Breast epithelium (tissue), 4 donors: Measurements from ENCODE around the gene AGPAT1. TPM values are rescaled to one million over a fixed set of nuclear protein-coding genes. Genes with fewer than 3 reads are reported as not detected.

ENCODE experiments used
- DNase-seq, 2 donors: peaks; one replicate each; pipeline ENCODE4 v3.0.0-alpha.2; 2019; ENCODE audit warnings: low spot score in 2 of 2
- H3K27ac ChIP-seq, 2 donors: fragments of 200-600 bp; sonication (generic) in 1 of 2; one replicate each; pipeline ENCODE4 v1.5.1; 2016 to 2019; ENCODE audit warnings: mild to moderate bottlenecking in 1 of 2
- H3K27me3 ChIP-seq, 2 donors: fragments of 200-600 bp; sonication (generic) in 1 of 2; one replicate each; pipeline versions ENCODE4 v1.5.1 to v1.6.0; 2017 to 2019; ENCODE audit warnings: control low read depth in 1 of 2, mild to moderate bottlenecking in 1 of 2
- H3K36me3 ChIP-seq: fragments of 200-600 bp; one replicate; pipeline ENCODE4 v1.5.1; 2019
- H3K4me1 ChIP-seq, 2 donors: fragments of 200-600 bp; sonication (generic); one replicate each; pipeline ENCODE4 v1.5.1; 2016 to 2019; ENCODE audit warnings: control low read depth in 1 of 2
- H3K4me3 ChIP-seq, 3 donors: fragments of 200-600 bp; sonication (generic); 1 replicate in 2 of 3; 2 replicates in 1 of 3; pipeline ENCODE4 v1.5.1; 2016 to 2019; ENCODE audit warnings: mild to moderate bottlenecking in 3 of 3, moderate library complexity in 2 of 3
- H3K9me3 ChIP-seq, 2 donors: fragments of 200-600 bp; sonication (generic) in 1 of 2; one replicate each; pipeline ENCODE4 v1.5.1; 2016 to 2019; ENCODE audit warnings: control low read depth in 1 of 2
- CTCF ChIP-seq, 3 donors: fragments of 450-650 bp; IDR thresholded peaks; one replicate each; pipeline ENCODE4 v1.5.1; 2016 to 2017; ENCODE audit warnings: antibody characterized with exemption in 3 of 3, mild to moderate bottlenecking in 3 of 3, moderate library complexity in 3 of 3
- POLR2A ChIP-seq: fragments of 450-650 bp; IDR thresholded peaks from one replicate; pipeline ENCODE4 v1.6.1; 2016; ENCODE audit warnings: antibody characterized with exemption, mild to moderate bottlenecking, moderate library complexity
- POLR2AphosphoS5 ChIP-seq, 3 donors: sonication (generic); formaldehyde crosslinking; IDR thresholded peaks; one replicate each; pipeline ENCODE4 v1.6.1; 2017; ENCODE audit warnings: antibody characterized with exemption in 3 of 3
- intact Hi-C: fragments of 100-400 bp; cut with DNase I; formaldehyde crosslinking; loops from one replicate; pipeline ENCODE4 v1.15.1; 2023; ENCODE audit warnings: low total_unique reads
- total RNA-seq, 3 donors: library from RNA; depleted of rRNA; stranded (reverse); fragments of >200 nt; gene quantifications; one replicate each; pipeline ENCODE4 v1.1.0, GENCODE V29; 2016

Gene AGPAT1
- total RNA-seq, 3 donors from 2014 or later, result 25.8 to 33.8 (median 30.6) TPM

GRCh38 chr6:32220021-32220420, 44.1 kb upstream of the AGPAT1 start:
- Histone ChIP-seq H3K4me1 (no peaks in the 10 kb centered on the region), H3K36me3 (no peaks in the 10 kb centered on the region), H3K4me3 (no peak overlapping the region), H3K27me3 (no peaks in the 10 kb centered on the region), H3K9me3 (no peaks in the 10 kb centered on the region), H3K27ac (peak overlapping the region in 1 of 2 donors; percentile 12)
- intact Hi-C loops, result no loop called here
- DNase-seq, result no peak
- no peak for TF ChIP-seq POLR2AphosphoS5 (IDR thresholded peaks at IDR 0.05)
- TF ChIP-seq POLR2A, result no peak
- no peak for TF ChIP-seq CTCF (IDR thresholded peaks at IDR 0.05)

- TF ChIP-seq POLR2A (no peak), CTCF (IDR thresholded peaks at IDR 0.05) (no peak), POLR2AphosphoS5 (IDR thresholded peaks at IDR 0.05) (no peak)
- DNase-seq, result no peak
- intact Hi-C loops, result no loop called here
- H3K36me3 ChIP-seq, result no peaks in the 10 kb centered on the region
- no peaks in the 10 kb centered on the region for H3K27me3 ChIP-seq
- no peak overlapping the region for H3K27ac ChIP-seq
- H3K4me3 ChIP-seq, result no peak overlapping the region
- no peaks in the 10 kb centered on the region for H3K4me1 ChIP-seq
- H3K9me3 ChIP-seq, result no peaks in the 10 kb centered on the region
Observed at GRCh38 chr6:32218167-32218566, 42.3 kb upstream of the AGPAT1 start.

GRCh38 chr6:32216998-32217397, 41.1 kb upstream of the AGPAT1 start:
- intact Hi-C loops, result no loop called here

GRCh38 chr6:32216285-32216684, 40.4 kb upstream of the AGPAT1 start:
- Histone ChIP-seq H3K27ac (no peak overlapping the region), H3K27me3 (no peaks in the 10 kb centered on the region), H3K4me1 (no peaks in the 10 kb centered on the region), H3K36me3 (no peaks in the 10 kb centered on the region), H3K9me3 (no peaks in the 10 kb centered on the region), H3K4me3 (no peak overlapping the region)
- no peak for DNase-seq
- intact Hi-C loops, result no loop called here
- TF ChIP-seq CTCF (IDR thresholded peaks at IDR 0.05) (no peak), POLR2A (no peak), POLR2AphosphoS5 (IDR thresholded peaks at IDR 0.05) (no peak)

More at GRCh38 chr6:32216998-32217397, 41.1 kb upstream of the AGPAT1 start:
- no peak overlapping the region for H3K4me3 ChIP-seq
- TF ChIP-seq POLR2AphosphoS5 (IDR thresholded peaks at IDR 0.05) (no peak), CTCF (IDR thresholded peaks at IDR 0.05) (no peak), POLR2A (no peak)
- no peaks in the 10 kb centered on the region for H3K9me3 ChIP-seq
- no peaks in the 10 kb centered on the region for H3K36me3 ChIP-seq
- no peak overlapping the region for H3K27ac ChIP-seq
- DNase-seq, result no peak
- H3K27me3 ChIP-seq, result no peaks in the 10 kb centered on the region
- H3K4me1 ChIP-seq, result no peaks in the 10 kb centered on the region

- H3K27ac ChIP-seq, result no peak overlapping the region
- no peak overlapping the region for H3K4me3 ChIP-seq
- intact Hi-C loops, result no loop called here
- no peaks in the 10 kb centered on the region for H3K27me3 ChIP-seq
- no peak for DNase-seq
- no peaks in the 10 kb centered on the region for H3K9me3 ChIP-seq
- H3K4me1 ChIP-seq, result no peaks in the 10 kb centered on the region
- no peak for TF ChIP-seq POLR2A
- TF ChIP-seq CTCF (IDR thresholded peaks at IDR 0.05), result no peak
- TF ChIP-seq POLR2AphosphoS5 (IDR thresholded peaks at IDR 0.05), result no peak
- no peaks in the 10 kb centered on the region for H3K36me3 ChIP-seq
Observed at GRCh38 chr6:32215617-32216016, 39.7 kb upstream of the AGPAT1 start.
